ENCODE results near the gene HMX2.
A peak's percentile ranks its signal among the peaks of the same experiment; 100 is the strongest.

HMX2 gene

GRCh38 chr10:123150271-123150985 lies 2.5 kb downstream of the HMX2 start:
- no peaks in the 10 kb centered on the region for H3K9me3 Mint-ChIP-seq
- no peak for ATAC-seq (replicated peaks)
- no peak overlapping the region for H3K27ac Mint-ChIP-seq
- peaks cover 29 to 56% of the 10 kb centered on the region in 2 donors for H3K27me3 Mint-ChIP-seq
- peak overlapping the region; percentile 68 to 71 for H3K4me3 Mint-ChIP-seq
- DNase-seq: no peak
- peaks cover 25 to 36% of the 10 kb centered on the region in 2 donors for H3K4me1 Mint-ChIP-seq (ENCODE audit: low read depth in 2 of 2)
- H3K36me3 Mint-ChIP-seq (ENCODE audit: insufficient read depth): peaks cover 16% of the 10 kb centered on the region

- Mint-ChIP-seq H3K4me1 (ENCODE audit: low read depth in 2 of 2) (peaks cover 26 to 35% of the 10 kb centered on the region in 2 donors), H3K36me3 (ENCODE audit: insufficient read depth) (peaks cover 19% of the 10 kb centered on the region), H3K4me3 (peak overlapping the region; percentile 68 to 71), H3K27me3 (peaks cover 23 to 49% of the 10 kb centered on the region in 2 donors), H3K9me3 (no peaks in the 10 kb centered on the region), H3K27ac (no peak overlapping the region)
- ATAC-seq (replicated peaks): no peak
- no peak for DNase-seq
These were observed 3.2 kb downstream of the HMX2 start for GRCh38 chr10:123150986-123151736.

GRCh38 chr10:123151737-123152135 lies 3.8 kb downstream of the HMX2 start:
- H3K4me1 Mint-ChIP-seq (ENCODE audit: low read depth in 2 of 2): peaks cover 29 to 38% of the 10 kb centered on the region in 2 donors
- DNase-seq (no peak), ATAC-seq (replicated peaks) (no peak)
- H3K27me3 Mint-ChIP-seq: peaks cover 20 to 43% of the 10 kb centered on the region in 2 donors
- no peaks in the 10 kb centered on the region for H3K9me3 Mint-ChIP-seq
- peak overlapping the region; percentile 68 to 71 for H3K4me3 Mint-ChIP-seq
- no peak overlapping the region for H3K27ac Mint-ChIP-seq
- H3K36me3 Mint-ChIP-seq (ENCODE audit: insufficient read depth): peaks cover 21% of the 10 kb centered on the region

DNA sequence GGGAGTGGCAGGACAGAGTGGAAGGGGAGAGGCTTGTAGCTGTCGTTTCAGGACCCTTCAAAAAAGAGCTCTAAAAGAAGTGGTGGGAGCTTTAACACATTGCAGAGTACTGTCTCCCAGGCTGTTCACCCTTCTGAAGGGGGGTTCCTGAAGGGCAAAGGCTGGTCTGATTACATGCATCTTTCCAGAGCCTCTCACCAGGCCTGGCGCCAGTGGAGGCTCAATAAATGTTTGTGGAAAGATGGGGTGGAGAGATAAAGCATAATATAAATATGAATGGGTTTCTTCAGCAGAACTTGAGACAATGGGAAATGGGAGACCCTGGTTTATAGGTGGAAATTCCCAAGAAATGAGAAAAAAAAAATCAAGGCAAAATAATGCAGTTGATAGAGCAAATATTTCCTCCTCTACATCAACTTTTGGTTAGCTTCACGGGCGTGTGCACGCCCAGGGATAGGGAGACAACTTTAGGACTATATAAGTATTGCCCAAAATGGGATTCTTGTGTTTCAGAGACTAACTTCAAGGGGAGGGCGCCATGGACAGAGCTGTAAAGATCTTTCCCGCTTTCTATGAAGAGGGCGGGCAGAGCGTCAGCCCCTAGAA lies 5.7 kb downstream of the HMX2 start:
- Mint-ChIP-seq H3K4me3 (peak overlapping the region; percentile 98 to 100), H3K4me1 (ENCODE audit: low read depth in 2 of 2) (peaks cover 41 to 48% of the 10 kb centered on the region in 2 donors), H3K27ac (peak overlapping the region; percentile 98), H3K27me3 (peaks cover 14 to 31% of the 10 kb centered on the region in 2 donors), H3K9me3 (no peaks in the 10 kb centered on the region), H3K36me3 (ENCODE audit: insufficient read depth) (peaks cover 38% of the 10 kb centered on the region)
- DNase-seq: no peak
- no peak for ATAC-seq (replicated peaks)

DNA sequence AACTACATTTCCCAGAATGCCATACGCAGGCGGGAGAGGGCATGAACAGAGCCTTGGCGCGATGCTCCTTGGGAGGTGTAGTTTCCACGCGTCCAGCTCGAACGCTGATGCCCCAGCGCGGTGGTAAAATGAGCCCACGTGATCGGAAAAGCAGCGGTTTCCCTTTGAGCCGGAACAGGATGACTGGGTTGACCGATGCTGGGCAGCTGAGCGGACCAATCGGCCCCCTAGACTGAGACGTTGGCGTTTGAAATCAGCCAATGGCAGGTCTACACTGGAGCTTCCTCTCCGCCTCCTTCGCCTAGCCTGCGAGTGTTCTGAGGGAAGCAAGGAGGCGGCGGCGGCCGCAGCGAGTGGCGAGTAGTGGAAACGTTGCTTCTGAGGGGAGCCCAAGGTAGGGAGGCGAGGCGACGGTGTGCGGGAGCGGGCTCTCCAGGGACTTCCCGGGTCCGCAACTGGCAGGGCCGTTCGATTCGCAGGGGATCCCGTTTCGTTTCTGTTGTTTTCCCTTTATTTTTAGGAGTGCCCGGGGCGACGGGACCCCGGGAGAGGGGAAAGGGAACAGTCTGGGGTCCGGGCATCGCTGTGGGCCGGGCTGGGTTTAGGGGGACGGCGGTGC lies 6.3 kb downstream of the HMX2 start, which contains the start of gene BUB3:
BUB3 (plus strand) TSS at position 311 of the 619 bp plus-strand sequence. CDS start 516 bp downstream, outside the sequence.
- peak; percentile 90 for ATAC-seq (replicated peaks)
- Mint-ChIP-seq H3K4me1 (ENCODE audit: low read depth in 2 of 2) (peaks cover 39 to 50% of the 10 kb centered on the region in 2 donors), H3K27ac (peak within 1 kb of the TSS; percentile 98), H3K9me3 (no peaks in the 10 kb centered on the region), H3K4me3 (peak within 1 kb of the TSS; percentile 98 to 100), H3K36me3 (ENCODE audit: insufficient read depth) (peaks cover 39% of the 10 kb centered on the region), H3K27me3 (peaks cover 8 to 24% of the 10 kb centered on the region in 2 donors)
- peak; percentile 88 to 90 (median 88) for DNase-seq

- H3K4me1 Mint-ChIP-seq (ENCODE audit: low read depth in 2 of 2): peaks cover 39 to 49% of the 10 kb centered on the region in 2 donors
- peak overlapping the region; percentile 98 for H3K27ac Mint-ChIP-seq
- no peak for DNase-seq
- peak; percentile 13 for ATAC-seq (replicated peaks)
- H3K27me3 Mint-ChIP-seq: peaks cover 5 to 17% of the 10 kb centered on the region in 2 donors
- H3K9me3 Mint-ChIP-seq: no peaks in the 10 kb centered on the region
- peaks cover 39% of the 10 kb centered on the region for H3K36me3 Mint-ChIP-seq (ENCODE audit: insufficient read depth)
- peak overlapping the region; percentile 98 to 100 for H3K4me3 Mint-ChIP-seq
These were observed 7.0 kb downstream of the HMX2 start for GRCh38 chr10:123154711-123155505.

DNA sequence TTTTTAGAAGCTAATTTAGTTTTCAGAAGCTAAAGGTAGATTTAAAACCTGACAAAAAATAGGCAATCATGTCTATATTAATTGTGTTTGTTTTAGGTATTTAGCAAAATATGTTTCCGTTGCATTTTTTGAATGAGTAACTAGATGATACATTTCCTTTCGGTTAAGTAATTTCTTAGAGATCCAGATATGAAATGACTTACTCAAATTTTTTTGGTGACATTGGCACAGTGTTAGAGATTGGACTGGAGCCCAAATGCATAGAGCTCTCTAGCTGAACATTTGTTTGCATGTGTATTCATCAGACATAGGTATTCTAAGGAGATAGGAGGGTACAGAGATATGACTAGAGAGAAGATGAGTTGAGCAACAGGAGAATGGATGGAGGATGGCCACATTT lies 8.1 kb downstream of the HMX2 start:
- peaks cover 44% of the 10 kb centered on the region for H3K36me3 Mint-ChIP-seq (ENCODE audit: insufficient read depth)
- H3K27me3 Mint-ChIP-seq: peaks cover 0 to 6% of the 10 kb centered on the region in 2 donors
- H3K27ac Mint-ChIP-seq: no peak overlapping the region
- peaks cover 50 to 56% of the 10 kb centered on the region in 2 donors for H3K4me1 Mint-ChIP-seq (ENCODE audit: low read depth in 2 of 2)
- no peak for ATAC-seq (replicated peaks)
- H3K4me3 Mint-ChIP-seq: peak overlapping the region; percentile 6 to 100
- no peaks in the 10 kb centered on the region for H3K9me3 Mint-ChIP-seq
- no peak for DNase-seq

- Mint-ChIP-seq H3K4me1 (ENCODE audit: low read depth in 2 of 2) (peaks cover 51 to 63% of the 10 kb centered on the region in 2 donors), H3K4me3 (peak overlapping the region; percentile 12 to 100), H3K36me3 (ENCODE audit: insufficient read depth) (peaks cover 53% of the 10 kb centered on the region), H3K9me3 (no peaks in the 10 kb centered on the region), H3K27me3 (no peaks in the 10 kb centered on the region), H3K27ac (peak overlapping the region in 1 of 2 donors; percentile 54)
- DNase-seq (no peak), ATAC-seq (replicated peaks) (no peak)
These were observed 9.3 kb downstream of the HMX2 start for GRCh38 chr10:123157210-123157609.

DNA sequence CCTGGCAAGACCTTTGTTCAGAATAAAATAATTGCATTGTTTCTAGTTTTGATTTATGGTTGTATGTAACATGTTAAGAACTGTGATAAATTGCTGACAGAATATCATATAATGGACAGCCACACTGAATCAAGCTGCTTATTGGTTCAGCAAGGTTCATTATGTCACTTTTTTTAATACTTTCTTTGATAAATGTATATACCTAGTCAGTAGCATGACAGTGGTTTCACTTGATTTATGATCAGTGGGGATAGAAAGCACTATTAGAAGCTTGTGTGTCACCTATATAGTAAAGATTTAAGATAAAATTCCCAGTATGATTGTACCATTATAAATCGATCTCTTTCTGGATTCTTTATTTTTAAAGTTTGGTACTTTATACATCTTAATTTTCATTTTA lies 10.7 kb downstream of the HMX2 start:
- peak overlapping the region in 1 of 2 donors; percentile 100 for H3K4me3 Mint-ChIP-seq
- H3K27ac Mint-ChIP-seq: peak overlapping the region in 1 of 2 donors; percentile 35
- DNase-seq (no peak), ATAC-seq (replicated peaks) (no peak)
- peaks cover 48 to 63% of the 10 kb centered on the region in 2 donors for H3K4me1 Mint-ChIP-seq (ENCODE audit: low read depth in 2 of 2)
- peaks cover 68% of the 10 kb centered on the region for H3K36me3 Mint-ChIP-seq (ENCODE audit: insufficient read depth)
- H3K27me3 Mint-ChIP-seq: no peaks in the 10 kb centered on the region
- H3K9me3 Mint-ChIP-seq: no peaks in the 10 kb centered on the region

DNA sequence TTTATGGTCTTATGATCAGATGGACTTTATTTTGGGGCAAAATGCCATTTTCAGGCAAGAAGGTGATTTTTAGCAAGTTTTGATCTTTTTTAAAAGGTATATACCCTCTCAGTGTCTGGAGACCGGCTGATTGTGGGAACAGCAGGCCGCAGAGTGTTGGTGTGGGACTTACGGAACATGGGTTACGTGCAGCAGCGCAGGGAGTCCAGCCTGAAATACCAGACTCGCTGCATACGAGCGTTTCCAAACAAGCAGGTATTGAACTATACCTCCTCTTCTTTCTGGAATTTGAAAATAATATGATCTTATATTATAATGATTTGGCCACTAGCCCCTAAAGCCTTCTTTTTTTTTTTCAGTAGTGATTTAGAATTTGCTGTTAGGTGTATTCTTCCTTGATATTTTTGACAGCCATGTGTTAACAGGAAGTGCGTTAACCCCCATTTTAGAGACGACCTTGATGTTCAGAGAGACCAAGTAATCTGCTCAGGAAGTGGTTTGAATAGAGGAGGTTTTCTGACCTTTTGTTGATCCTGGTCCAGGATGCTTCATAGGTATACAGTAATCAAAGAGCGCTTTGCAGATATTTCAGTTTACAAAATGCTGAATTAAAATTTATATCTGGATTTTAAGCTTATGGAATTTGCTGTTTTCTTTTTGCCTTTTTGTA lies 12.5 kb downstream of the HMX2 start:
- H3K9me3 Mint-ChIP-seq: no peaks in the 10 kb centered on the region
- H3K4me3 Mint-ChIP-seq: peak overlapping the region; percentile 45 to 58
- DNase-seq (no peak), ATAC-seq (replicated peaks) (peak; percentile 100)
- peak overlapping the region; percentile 89 to 93 for H3K27ac Mint-ChIP-seq
- H3K36me3 Mint-ChIP-seq (ENCODE audit: insufficient read depth): peaks cover 74% of the 10 kb centered on the region
- H3K27me3 Mint-ChIP-seq: no peaks in the 10 kb centered on the region
- H3K4me1 Mint-ChIP-seq (ENCODE audit: low read depth in 2 of 2): peaks cover 38 to 63% of the 10 kb centered on the region in 2 donors

- DNase-seq (no peak), ATAC-seq (replicated peaks) (no peak)
- H3K27me3 Mint-ChIP-seq: no peaks in the 10 kb centered on the region
- H3K27ac Mint-ChIP-seq: no peak overlapping the region
- peaks cover 71% of the 10 kb centered on the region for H3K36me3 Mint-ChIP-seq (ENCODE audit: insufficient read depth)
- H3K4me3 Mint-ChIP-seq: no peak overlapping the region
- peaks cover 21 to 36% of the 10 kb centered on the region in 2 donors for H3K4me1 Mint-ChIP-seq (ENCODE audit: low read depth in 2 of 2)
- no peaks in the 10 kb centered on the region for H3K9me3 Mint-ChIP-seq
These were observed 16.4 kb downstream of the HMX2 start for GRCh38 chr10:123164319-123164718.

DNA sequence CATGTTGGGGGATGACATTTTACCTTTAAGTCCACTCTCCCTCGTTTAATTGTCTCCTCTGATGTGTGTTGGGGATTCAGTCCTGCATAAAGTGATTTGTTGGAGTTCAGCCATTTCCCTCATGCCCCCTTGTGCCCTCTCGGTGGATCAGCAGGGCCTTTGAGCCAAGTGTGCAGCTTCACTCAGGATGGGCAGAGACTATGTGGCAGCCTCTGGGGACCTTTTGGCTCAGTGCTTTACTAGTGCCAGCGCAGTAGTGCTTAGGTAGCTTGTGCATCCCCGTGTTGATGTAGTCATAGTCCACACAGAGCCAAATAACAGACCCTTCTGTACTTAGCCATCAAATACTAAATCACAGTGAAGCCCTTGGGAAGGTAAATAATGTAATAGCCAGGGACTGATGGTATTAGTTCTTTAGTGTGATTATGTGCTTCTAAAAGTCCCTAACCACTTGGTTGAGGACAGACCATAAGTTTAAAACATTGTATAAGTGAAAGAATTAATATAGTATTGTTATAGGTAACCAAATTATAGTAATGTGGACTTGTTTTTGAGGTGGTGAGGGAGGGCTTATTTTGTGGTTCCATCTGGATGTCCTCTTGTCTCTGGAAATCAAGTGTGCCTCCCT lies 17.6 kb downstream of the HMX2 start:
- ATAC-seq (replicated peaks) (no peak), DNase-seq (no peak)
- peaks cover 15 to 33% of the 10 kb centered on the region in 2 donors for H3K4me1 Mint-ChIP-seq (ENCODE audit: low read depth in 2 of 2)
- peak overlapping the region in 1 of 2 donors; percentile 81 for H3K27ac Mint-ChIP-seq
- no peak overlapping the region for H3K4me3 Mint-ChIP-seq
- peaks cover 74% of the 10 kb centered on the region for H3K36me3 Mint-ChIP-seq (ENCODE audit: insufficient read depth)
- H3K9me3 Mint-ChIP-seq: no peaks in the 10 kb centered on the region
- H3K27me3 Mint-ChIP-seq: no peaks in the 10 kb centered on the region

All from effector memory CD8-positive, alpha-beta T cell (primary cell).